ENCODE results near the gene DHRS7B.

The DHRS7B gene

DNA sequence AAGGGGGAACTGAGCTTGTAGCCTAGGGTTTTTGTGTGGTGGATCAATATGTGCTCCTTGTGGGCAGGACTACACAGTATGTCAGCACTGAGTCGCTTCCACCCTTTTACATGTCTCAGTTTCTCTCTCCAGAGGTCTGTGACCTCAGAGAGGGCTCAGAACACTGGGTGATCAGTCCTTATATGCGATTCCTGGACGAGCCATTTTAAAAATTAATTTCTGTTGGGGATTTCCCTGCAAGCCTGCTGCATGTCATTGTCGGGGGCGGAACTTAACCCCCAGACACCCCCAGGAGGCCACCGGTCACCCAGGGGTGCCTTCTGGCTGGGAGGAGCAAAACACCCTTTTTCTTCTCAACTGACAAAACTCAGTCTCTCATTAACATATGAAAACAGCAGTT is 14.1 kb downstream of the DHRS7B start:
- TF ChIP-seq POLR2AphosphoS5 (IDR thresholded peaks at IDR 0.05; ENCODE audit: low read depth, low read length) (no peak), SIN3A (IDR thresholded peaks at IDR 0.05; ENCODE audit: borderline replicate concordance, insufficient read depth, low read length) (no peak), FOXP2 (optimal IDR thresholded peaks at IDR 0.05; ENCODE audit: borderline replicate concordance, extremely low read depth, extremely low read length, insufficient read depth) (no peak), TAF1 (IDR thresholded peaks at IDR 0.05; ENCODE audit: borderline replicate concordance, insufficient read depth, low read length) (no peak)
- TF ChIP-seq, protein P1, sequence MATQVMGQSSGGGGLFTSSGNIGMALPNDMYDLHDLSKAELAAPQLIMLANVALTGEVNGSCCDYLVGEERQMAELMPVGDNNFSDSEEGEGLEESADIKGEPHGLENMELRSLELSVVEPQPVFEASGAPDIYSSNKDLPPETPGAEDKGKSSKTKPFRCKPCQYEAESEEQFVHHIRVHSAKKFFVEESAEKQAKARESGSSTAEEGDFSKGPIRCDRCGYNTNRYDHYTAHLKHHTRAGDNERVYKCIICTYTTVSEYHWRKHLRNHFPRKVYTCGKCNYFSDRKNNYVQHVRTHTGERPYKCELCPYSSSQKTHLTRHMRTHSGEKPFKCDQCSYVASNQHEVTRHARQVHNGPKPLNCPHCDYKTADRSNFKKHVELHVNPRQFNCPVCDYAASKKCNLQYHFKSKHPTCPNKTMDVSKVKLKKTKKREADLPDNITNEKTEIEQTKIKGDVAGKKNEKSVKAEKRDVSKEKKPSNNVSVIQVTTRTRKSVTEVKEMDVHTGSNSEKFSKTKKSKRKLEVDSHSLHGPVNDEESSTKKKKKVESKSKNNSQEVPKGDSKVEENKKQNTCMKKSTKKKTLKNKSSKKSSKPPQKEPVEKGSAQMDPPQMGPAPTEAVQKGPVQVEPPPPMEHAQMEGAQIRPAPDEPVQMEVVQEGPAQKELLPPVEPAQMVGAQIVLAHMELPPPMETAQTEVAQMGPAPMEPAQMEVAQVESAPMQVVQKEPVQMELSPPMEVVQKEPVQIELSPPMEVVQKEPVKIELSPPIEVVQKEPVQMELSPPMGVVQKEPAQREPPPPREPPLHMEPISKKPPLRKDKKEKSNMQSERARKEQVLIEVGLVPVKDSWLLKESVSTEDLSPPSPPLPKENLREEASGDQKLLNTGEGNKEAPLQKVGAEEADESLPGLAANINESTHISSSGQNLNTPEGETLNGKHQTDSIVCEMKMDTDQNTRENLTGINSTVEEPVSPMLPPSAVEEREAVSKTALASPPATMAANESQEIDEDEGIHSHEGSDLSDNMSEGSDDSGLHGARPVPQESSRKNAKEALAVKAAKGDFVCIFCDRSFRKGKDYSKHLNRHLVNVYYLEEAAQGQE (IDR thresholded peaks at IDR 0.05; ENCODE audit: insufficient read depth in 1 of 2, low read depth in 2 of 2, low read length in 2 of 2), result no peak

- TF ChIP-seq TAF1 (IDR thresholded peaks at IDR 0.05; ENCODE audit: borderline replicate concordance, insufficient read depth, low read length) (no peak), FOXP2 (optimal IDR thresholded peaks at IDR 0.05; ENCODE audit: borderline replicate concordance, extremely low read depth, extremely low read length, insufficient read depth) (no peak), SIN3A (IDR thresholded peaks at IDR 0.05; ENCODE audit: borderline replicate concordance, insufficient read depth, low read length) (no peak), POLR2AphosphoS5 (IDR thresholded peaks at IDR 0.05; ENCODE audit: low read depth, low read length) (no peak)
- TF ChIP-seq, protein P1 (IDR thresholded peaks at IDR 0.05; ENCODE audit: insufficient read depth in 1 of 2, low read depth in 2 of 2, low read length in 2 of 2), result no peak
These were observed 14.6 kb downstream of the DHRS7B start for GRCh38 chr17:21141331-21141730.

GRCh38 chr17:21143695-21144094 is 16.9 kb downstream of the DHRS7B start:
- TF ChIP-seq, protein P1 (IDR thresholded peaks at IDR 0.05; ENCODE audit: insufficient read depth in 1 of 2, low read depth in 2 of 2, low read length in 2 of 2), result no peak
- no peak for TF ChIP-seq FOXP2 (optimal IDR thresholded peaks at IDR 0.05; ENCODE audit: borderline replicate concordance, extremely low read depth, extremely low read length, insufficient read depth)
- no peak for TF ChIP-seq TAF1 (IDR thresholded peaks at IDR 0.05; ENCODE audit: borderline replicate concordance, insufficient read depth, low read length)
- no peak for TF ChIP-seq SIN3A (IDR thresholded peaks at IDR 0.05; ENCODE audit: borderline replicate concordance, insufficient read depth, low read length)
- TF ChIP-seq POLR2AphosphoS5 (IDR thresholded peaks at IDR 0.05; ENCODE audit: low read depth, low read length), result no peak

GRCh38 chr17:21146362-21147015 is 19.7 kb downstream of the DHRS7B start:
- TF ChIP-seq FOXP2 (optimal IDR thresholded peaks at IDR 0.05; ENCODE audit: borderline replicate concordance, extremely low read depth, extremely low read length, insufficient read depth) (no peak), SIN3A (IDR thresholded peaks at IDR 0.05; ENCODE audit: borderline replicate concordance, insufficient read depth, low read length) (no peak), POLR2AphosphoS5 (IDR thresholded peaks at IDR 0.05; ENCODE audit: low read depth, low read length) (no peak), TAF1 (IDR thresholded peaks at IDR 0.05; ENCODE audit: borderline replicate concordance, insufficient read depth, low read length) (no peak)
- TF ChIP-seq, protein P1 (IDR thresholded peaks at IDR 0.05; ENCODE audit: insufficient read depth in 1 of 2, low read depth in 2 of 2, low read length in 2 of 2), result no peak
